HepG2 (cell line): Measurements from ENCODE around the gene ANXA11. TPM values are rescaled to one million over a fixed set of nuclear protein-coding genes. Genes with fewer than 3 reads are reported as not detected.

Experiments
- ATAC-seq: fragments of 200-7000 bp; cut with Tn5 transposase; 3 replicates; pipeline ENCODE4 v1.9.1; 2020; ENCODE audit warnings: mild to moderate bottlenecking, moderate library complexity
- BruUV-seq: library from RNA; stranded (reverse); fragments of 400-500 nt; replicated peaks from 2 replicates; lab custom pipeline; 2021; lab: Mats Ljungman, UMichigan
- CTCF ChIA-PET: fragments of 300-600 bp; formaldehyde crosslinking; extraction: SDS; loops from one replicate; lab custom pipeline; 2021; ENCODE audit warnings: low total read pairs, inconsistent platforms, low intra/inter-chr PET ratio; lab: Yijun Ruan, JAX
- POLR2A ChIA-PET: fragments of 350-600 bp; sonication (Branson Sonifier 250); formaldehyde crosslinking; loops from one replicate; lab custom pipeline; 2020; ENCODE audit warnings: antibody characterized with exemption, inconsistent platforms; lab: Yijun Ruan, JAX
- DNase-seq: peaks from one replicate; pipeline ENCODE4 v3.0.0-alpha.2; 2015; ENCODE audit warnings: low spot score
- FAIRE-seq: peaks from 3 replicates; lab custom pipeline; 2011; peaks lifted over from hg19 to GRCh38; lab: Jason Lieb, UNC
- H2AFZ ChIP-seq: one replicate; pipeline ENCODE4 v1.6.1; 2011; ENCODE audit warnings: low read length, inconsistent platforms
- H3K27ac ChIP-seq: fragments of 300-600 bp; 3 replicates; pipeline ENCODE4 v1.8.0; 2011; ENCODE audit warnings: mixed run types, mild to moderate bottlenecking, mixed read lengths, low read length, inconsistent platforms; ENCODE audit not compliant: insufficient read depth; ENCODE audit errors: extremely low read length
- H3K27me3 ChIP-seq, 2 experiments: fragments of 200-600 bp in 1 of 2; 2 replicates in 1 of 2; 3 replicates in 1 of 2; pipeline versions ENCODE4 v1.6.0 to v1.8.0; 2011; ENCODE audit warnings: low read length in 2 of 2, mild to moderate bottlenecking in 2 of 2, moderate library complexity in 2 of 2, inconsistent platforms in 1 of 2; ENCODE audit not compliant: insufficient read depth in 2 of 2, control insufficient read depth in 1 of 2
- H3K36me3 ChIP-seq, 2 experiments: fragments of 200-600 bp in 1 of 2; replicated peaks in 1 of 2; 2 replicates in 1 of 2; 3 replicates in 1 of 2; pipeline versions ENCODE4 v1.5.1 to v1.8.0; 2011; ENCODE audit warnings: low read length in 2 of 2, inconsistent platforms in 1 of 2; ENCODE audit not compliant: insufficient read depth in 2 of 2, control insufficient read depth in 1 of 2
- H3K4me1 ChIP-seq: 2 replicates; pipeline ENCODE4 v1.5.1; 2012; ENCODE audit warnings: low read length, inconsistent platforms; ENCODE audit not compliant: insufficient read depth
- H3K4me2 ChIP-seq: 2 replicates; pipeline ENCODE4 v1.6.0; 2011; ENCODE audit warnings: low read depth, low read length, inconsistent platforms
- H3K4me3 ChIP-seq, 3 experiments: fragments of 200-600 bp in 1 of 3; sonication (generic), shearing (Covaris generic) in 1 of 3; replicated peaks in 1 of 3; 2 replicates each; pipeline ENCODE4 v1.5.1; 2011 to 2016; ENCODE audit warnings: low read length in 3 of 3, inconsistent platforms in 2 of 3, low read depth in 2 of 3, mild to moderate bottlenecking in 2 of 3, control low read depth in 1 of 3, mixed read lengths in 1 of 3; ENCODE audit not compliant: insufficient read depth in 1 of 3
- H3K79me2 ChIP-seq: one replicate; pipeline ENCODE4 v1.6.1; 2011; ENCODE audit warnings: low read length, inconsistent platforms; ENCODE audit not compliant: insufficient read depth
- H3K9ac ChIP-seq: 2 replicates; pipeline ENCODE4 v1.6.0; 2011; ENCODE audit warnings: mild to moderate bottlenecking, low read depth, low read length, inconsistent platforms; ENCODE audit not compliant: insufficient read depth
- H3K9me3 ChIP-seq: 2 replicates; pipeline ENCODE4 v1.5.1; 2012; ENCODE audit warnings: mild to moderate bottlenecking, low read length
- H4K20me1 ChIP-seq: 2 replicates; pipeline ENCODE4 v1.6.0; 2011; ENCODE audit warnings: inconsistent platforms, mild to moderate bottlenecking, low read length, moderate library complexity; ENCODE audit not compliant: insufficient read depth
- FOXA1 ChIP-seq, 2 experiments: fragments of 450-650 bp in 1 of 2; sonication (generic) in 1 of 2; formaldehyde crosslinking in 1 of 2; IDR thresholded peaks; 2 replicates each; pipeline versions ENCODE4 v1.4.0 to v1.6.1; 2016 to 2020; ENCODE audit warnings: missing genetic modification reagents in 1 of 2
- KLF11 ChIP-seq: IDR thresholded peaks from 2 replicates; pipeline ENCODE4 v1.6.1; 2016; ENCODE audit warnings: missing compliant biosample characterization
- MEF2D ChIP-seq: sonication (generic); formaldehyde crosslinking; IDR thresholded peaks from 2 replicates; pipeline ENCODE4 v1.5.1; 2020; ENCODE audit warnings: mild to moderate bottlenecking, missing genetic modification reagents
- RAD21 ChIP-seq: fragments of 450-650 bp; formaldehyde crosslinking; IDR thresholded peaks from 2 replicates; pipeline ENCODE4 v1.5.0; 2020; ENCODE audit warnings: mild to moderate bottlenecking
- RARG ChIP-seq: sonication (generic); formaldehyde crosslinking; IDR thresholded peaks from 2 replicates; pipeline ENCODE4 v1.4.0; 2020; ENCODE audit warnings: low read depth, mild to moderate bottlenecking, missing genetic modification reagents
- SAFB2 ChIP-seq: sonication (generic); formaldehyde crosslinking; IDR thresholded peaks from 2 replicates; pipeline ENCODE4 v1.5.1; 2020; ENCODE audit warnings: missing genetic modification reagents, low read depth, mild to moderate bottlenecking, borderline replicate concordance
- ZEB1 ChIP-seq: IDR thresholded peaks from 2 replicates; pipeline ENCODE4 v1.6.1; 2012; ENCODE audit warnings: mild to moderate bottlenecking, low read depth, inconsistent platforms; ENCODE audit not compliant: insufficient replicate concordance
- ZMAT3 ChIP-seq: sonication (generic); formaldehyde crosslinking; conservative IDR thresholded peaks from 2 replicates; pipeline ENCODE4 v1.7.0; 2021; ENCODE audit warnings: missing genetic modification reagents
- ZNF136 ChIP-seq: sonication (generic); formaldehyde crosslinking; IDR thresholded peaks from 2 replicates; pipeline ENCODE4 v1.8.1; 2022; ENCODE audit warnings: low read depth, mild to moderate bottlenecking, moderate library complexity, missing genetic modification reagents
- ZNF138 ChIP-seq: sonication (generic); formaldehyde crosslinking; IDR thresholded peaks from 2 replicates; pipeline ENCODE4 v1.5.0; 2020; ENCODE audit warnings: mild to moderate bottlenecking, low read depth, missing genetic modification reagents
- ZNF280B ChIP-seq: sonication (generic); formaldehyde crosslinking; IDR thresholded peaks from 2 replicates; pipeline ENCODE4 v1.5.0; 2020; ENCODE audit warnings: missing genetic modification reagents, mild to moderate bottlenecking, borderline replicate concordance
- WGBS: methylation state at CpG from one replicate; pipeline ENCODE4 v1.1.6; 2017; ENCODE audit warnings: low lambda C conversion rate; 5-methylcytosine and 5-hydroxymethylcytosine counted together
- in situ Hi-C: cut with HindIII; loops from 2 replicates; pipeline ENCODE4 v1.10.0; 2017; ENCODE audit warnings: low pct_unique_long_range_greater_than_20kb; ENCODE audit not compliant: extremely low pct_ligation_motif_present
- intact Hi-C: fragments of 100-400 bp; cut with micrococcal nuclease; formaldehyde crosslinking; loops from one replicate; pipeline ENCODE4 v1.10.0; 2022; ENCODE audit not compliant: unreplicated experiment
- polyA plus RNA-seq, 8 experiments: library from polyadenylated mRNA; depleted of rRNA in 3 of 8; stranded (reverse) in 7 of 8; unstranded in 1 of 8; fragments of >200 nt; fragmentation: Illumina TruSeq in 4 of 8; extraction: Trizol in 4 of 8; gene quantifications; 2 replicates each; pipeline versions ENCODE4 v1.2.1 to v1.2.3, GENCODE V29; 2011 to 2016; ENCODE audit warnings: low read depth in 4 of 8, missing spikeins in 1 of 8, mixed read lengths in 1 of 8; ENCODE audit not compliant: insufficient read depth in 1 of 8
- total RNA-seq, 5 experiments: library from RNA; depleted of rRNA; stranded (reverse); fragments of >200 nt; fragmentation: Illumina TruSeq; extraction: Trizol; gene quantifications; 2 replicates each; pipeline ENCODE4 v1.2.3, GENCODE V29; 2016; ENCODE audit warnings: low read depth in 1 of 5

The ANXA11 gene
- total and polyA plus RNA-seq, 2 of the 13 experiments (the other 11 are each of a cell fraction or from before 2014, with no cell fraction given): 30.6 to 51.5 TPM

GRCh38 chr10:80171248-80171660 lies 34.1 kb downstream of the ANXA11 start (continued):
- TF ChIP-seq FOXA1 (IDR thresholded peaks at IDR 0.05) (no peak), FOXA1 (CRISPR knock-in tag; IDR thresholded peaks at IDR 0.05) (no peak), ZEB1 (no peak), ZMAT3 (CRISPR knock-in tag) (no peak), ZNF280B (CRISPR knock-in tag) (no peak), KLF11 (CRISPR knock-in tag) (no peak), ZNF136 (CRISPR knock-in tag) (no peak), RARG (CRISPR knock-in tag) (no peak), RAD21 (CRISPR knock-in tag) (no peak)

- intact Hi-C loops: no loop called here
- TF ChIP-seq ZNF138 (CRISPR knock-in tag): no peak
- no peak for TF ChIP-seq MEF2D (CRISPR knock-in tag)
- no peak for TF ChIP-seq SAFB2 (CRISPR knock-in tag)
- TF ChIP-seq, all 625 proteins: peak for 0
- Histone ChIP-seq H2AFZ (no peak overlapping the region), H3K9ac (no peak overlapping the region), H3K4me1 (no peaks in the 10 kb centered on the region), H3K4me2 (no peak overlapping the region), H3K36me3 (peaks cover 6 to 11% of the 10 kb centered on the region in 2 experiments; a peak in 3 of 5 replicates), H3K79me2 (no peaks in the 10 kb centered on the region), H3K27me3 (no peaks in the 10 kb centered on the region), H4K20me1 (no peaks in the 10 kb centered on the region), H3K27ac (no peak overlapping the region), H3K4me3 (no peak overlapping the region), H3K9me3 (no peaks in the 10 kb centered on the region)
- FAIRE-seq: no peak
- ChIA-PET CTCF (no interaction called here), POLR2A (no interaction called here)
- 86% methylated on average over 4 of the region's 10 CpGs for WGBS
- DNase-seq: no peak
- in situ Hi-C loops: no loop called here
- ATAC-seq: no peak
- BruUV-seq: no TSS peak
Observed at GRCh38 chr10:80170641-80171040, 34.7 kb downstream of the ANXA11 start.
